HepG2 (cell line): ENCODE measurements around the gene FLOT2. TPM values are rescaled to one million over a fixed set of nuclear protein-coding genes. Genes with fewer than 3 reads are reported as not detected.

Source experiments
- AHR ChIP-seq: IDR thresholded peaks from 2 replicates; pipeline ENCODE4 v1.6.1; 2018; ENCODE audit warnings: missing genetic modification reagents, missing compliant biosample characterization
- ATF7-NPFF ChIP-seq: sonication (generic); formaldehyde crosslinking; IDR thresholded peaks from 2 replicates; pipeline ENCODE4 v1.8.1; 2023; ENCODE audit warnings: mild to moderate bottlenecking, low read depth, missing genetic modification reagents, moderate library complexity
- BCL6 ChIP-seq: IDR thresholded peaks from 2 replicates; pipeline ENCODE4 v1.6.1; 2016; ENCODE audit warnings: missing genetic modification reagents, missing compliant biosample characterization
- CC2D1A ChIP-seq: sonication (generic); formaldehyde crosslinking; IDR thresholded peaks from 2 replicates; pipeline ENCODE4 v1.8.1; 2023; ENCODE audit warnings: mild to moderate bottlenecking, missing genetic modification reagents
- EEA1 ChIP-seq: sonication (generic); formaldehyde crosslinking; IDR thresholded peaks from 2 replicates; pipeline ENCODE4 v1.5.1; 2020; ENCODE audit warnings: mild to moderate bottlenecking, missing genetic modification reagents, borderline replicate concordance
- ELK4 ChIP-seq: sonication (generic); formaldehyde crosslinking; IDR thresholded peaks from 2 replicates; pipeline ENCODE4 v1.9.0; 2021; ENCODE audit warnings: missing genetic modification reagents, borderline replicate concordance
- FOSL2 ChIP-seq: sonication (generic); formaldehyde crosslinking; IDR thresholded peaks from 2 replicates; pipeline ENCODE4 v1.4.0; 2020; ENCODE audit warnings: missing genetic modification reagents
- GFI1 ChIP-seq: sonication (generic); formaldehyde crosslinking; IDR thresholded peaks from 2 replicates; pipeline ENCODE4 v1.5.0; 2020; ENCODE audit warnings: missing genetic modification reagents, mild to moderate bottlenecking, borderline replicate concordance
- MED1 ChIP-seq: sonication (generic); formaldehyde crosslinking; IDR thresholded peaks from 2 replicates; pipeline ENCODE4 v1.4.0; 2020; ENCODE audit warnings: missing genetic modification reagents
- NCOR1 ChIP-seq: fragments of 200-600 bp; sonication (generic); IDR thresholded peaks from 2 replicates; pipeline ENCODE4 v1.7.0; 2017; ENCODE audit warnings: antibody characterized with exemption, low read length, borderline replicate concordance
- PLRG1 ChIP-seq: fragments of 450-650 bp; conservative IDR thresholded peaks from 2 replicates; pipeline ENCODE4 v1.6.1; 2016
- RAD51 ChIP-seq: fragments of 450-650 bp; IDR thresholded peaks from 2 replicates; pipeline ENCODE4 v1.6.1; 2016; ENCODE audit warnings: borderline replicate concordance
- SIN3A ChIP-seq: IDR thresholded peaks from 2 replicates; pipeline ENCODE4 v1.6.1; 2011; ENCODE audit warnings: low read depth, mild to moderate bottlenecking, control low read depth, low read length, borderline replicate concordance
- SMARCC2 ChIP-seq: fragments of 450-650 bp; IDR thresholded peaks from 2 replicates; pipeline ENCODE4 v1.6.1; 2017; ENCODE audit warnings: antibody characterized with exemption, mild to moderate bottlenecking
- SNAI1 ChIP-seq: sonication (generic); formaldehyde crosslinking; IDR thresholded peaks from 2 replicates; pipeline ENCODE4 v1.5.0; 2020; ENCODE audit warnings: mild to moderate bottlenecking, missing genetic modification reagents, borderline replicate concordance
- SOX5 ChIP-seq: IDR thresholded peaks from 2 replicates; pipeline ENCODE4 v1.6.1; 2016; ENCODE audit warnings: borderline replicate concordance
- SUZ12 ChIP-seq: fragments of 150-350 bp; IDR thresholded peaks from 2 replicates; pipeline ENCODE4 v1.6.1; 2014; ENCODE audit warnings: low read depth, low read length
- TARDBP ChIP-seq: sonication (generic); formaldehyde crosslinking; IDR thresholded peaks from 2 replicates; pipeline ENCODE4 v1.8.0; 2022; ENCODE audit warnings: mild to moderate bottlenecking, missing genetic modification reagents
- ZBTB20 ChIP-seq: sonication (generic); formaldehyde crosslinking; IDR thresholded peaks from 2 replicates; pipeline ENCODE4 v1.8.1; 2023; ENCODE audit warnings: missing genetic modification reagents, low read depth, mild to moderate bottlenecking, borderline replicate concordance
- ZNF136 ChIP-seq: sonication (generic); formaldehyde crosslinking; IDR thresholded peaks from 2 replicates; pipeline ENCODE4 v1.8.1; 2022; ENCODE audit warnings: low read depth, mild to moderate bottlenecking, moderate library complexity, missing genetic modification reagents
- ZNF557 ChIP-seq: sonication (generic); formaldehyde crosslinking; IDR thresholded peaks from 2 replicates; pipeline ENCODE4 v1.4.0; 2020; ENCODE audit warnings: missing genetic modification reagents
- ZNF614 ChIP-seq: IDR thresholded peaks from 2 replicates; pipeline ENCODE4 v1.6.1; 2018; ENCODE audit warnings: missing biosample characterization, missing genetic modification reagents, inconsistent platforms, borderline replicate concordance
- polyA plus RNA-seq, 8 experiments: library from polyadenylated mRNA; depleted of rRNA in 3 of 8; stranded (reverse) in 7 of 8; unstranded in 1 of 8; fragments of >200 nt; fragmentation: Illumina TruSeq in 4 of 8; extraction: Trizol in 4 of 8; gene quantifications; 2 replicates each; pipeline versions ENCODE4 v1.2.1 to v1.2.3, GENCODE V29; 2011 to 2016; ENCODE audit warnings: low read depth in 4 of 8, missing spikeins in 1 of 8, mixed read lengths in 1 of 8; ENCODE audit not compliant: insufficient read depth in 1 of 8
- total RNA-seq, 5 experiments: library from RNA; depleted of rRNA; stranded (reverse); fragments of >200 nt; fragmentation: Illumina TruSeq; extraction: Trizol; gene quantifications; 2 replicates each; pipeline ENCODE4 v1.2.3, GENCODE V29; 2016; ENCODE audit warnings: low read depth in 1 of 5
- TF ChIP-seq, protein P1 (sequence below): sonication (generic); formaldehyde crosslinking; IDR thresholded peaks from 2 replicates; pipeline ENCODE4 v1.4.0; 2020; ENCODE audit warnings: missing genetic modification reagents
- TF ChIP-seq, protein P2 (sequence below): IDR thresholded peaks from 2 replicates; pipeline ENCODE4 v1.6.1; 2016; ENCODE audit warnings: low read depth, control low read depth

Gene FLOT2
- total and polyA plus RNA-seq, 2 of the 13 experiments (the other 11 are each of a cell fraction or from before 2014, with no cell fraction given): 54.3 to 54.5 TPM

DNA sequence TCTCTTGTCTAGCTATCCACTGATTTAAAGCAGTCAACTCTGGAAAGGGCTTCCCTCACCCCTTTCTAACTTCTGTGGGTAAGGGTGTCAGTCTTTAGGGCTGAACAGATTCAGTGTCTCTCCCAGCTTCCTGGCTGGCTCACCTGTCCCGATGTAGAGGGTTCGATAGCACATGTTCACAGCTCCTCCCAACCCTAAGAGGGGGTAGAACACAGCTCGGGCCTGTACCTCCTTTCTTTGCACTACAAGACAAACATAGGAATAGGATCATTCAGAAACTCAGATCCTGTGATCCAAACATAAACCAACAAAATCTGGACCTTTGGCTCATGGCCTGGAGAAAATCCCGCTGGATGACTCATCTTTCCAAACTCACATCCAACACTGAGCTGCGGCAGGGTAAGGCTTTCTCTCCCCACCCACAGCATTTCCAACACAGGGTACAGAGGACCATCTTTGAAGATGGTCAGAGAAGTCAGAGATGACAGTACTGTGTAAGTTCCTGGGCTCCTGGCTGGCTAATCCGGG, 11.2 kb upstream of the FLOT2 start (continued):
- TF ChIP-seq, protein P1, sequence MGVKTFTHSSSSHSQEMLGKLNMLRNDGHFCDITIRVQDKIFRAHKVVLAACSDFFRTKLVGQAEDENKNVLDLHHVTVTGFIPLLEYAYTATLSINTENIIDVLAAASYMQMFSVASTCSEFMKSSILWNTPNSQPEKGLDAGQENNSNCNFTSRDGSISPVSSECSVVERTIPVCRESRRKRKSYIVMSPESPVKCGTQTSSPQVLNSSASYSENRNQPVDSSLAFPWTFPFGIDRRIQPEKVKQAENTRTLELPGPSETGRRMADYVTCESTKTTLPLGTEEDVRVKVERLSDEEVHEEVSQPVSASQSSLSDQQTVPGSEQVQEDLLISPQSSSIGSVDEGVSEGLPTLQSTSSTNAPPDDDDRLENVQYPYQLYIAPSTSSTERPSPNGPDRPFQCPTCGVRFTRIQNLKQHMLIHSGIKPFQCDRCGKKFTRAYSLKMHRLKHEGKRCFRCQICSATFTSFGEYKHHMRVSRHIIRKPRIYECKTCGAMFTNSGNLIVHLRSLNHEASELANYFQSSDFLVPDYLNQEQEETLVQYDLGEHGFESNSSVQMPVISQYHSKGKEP (CRISPR knock-in tag): no peak
- TF ChIP-seq EEA1 (CRISPR knock-in tag) (no peak), MED1 (CRISPR knock-in tag) (0 out of 2 replicates have a peak, but pooled peaks have one; percentile 26), RAD51 (no peak), SOX5 (CRISPR knock-in tag) (peak; percentile 45; the same call in 1 of the 2 replicates), NCOR1 (no peak), SMARCC2 (no peak), ATF7-NPFF (no peak), CC2D1A (CRISPR knock-in tag) (0 out of 2 replicates have a peak, but pooled peaks have one; percentile 41), ZNF614 (CRISPR knock-in tag) (0 out of 2 replicates have a peak, but pooled peaks have one; percentile 47), FOSL2 (CRISPR knock-in tag) (peak; percentile 97), GFI1 (CRISPR knock-in tag) (peak; percentile 90), AHR (CRISPR knock-in tag) (no peak), ZBTB20 (CRISPR knock-in tag) (0 out of 2 replicates have a peak, but pooled peaks have one; percentile 28), SNAI1 (no peak), ELK4 (CRISPR knock-in tag) (no peak), ZNF557 (CRISPR knock-in tag) (no peak), ZNF136 (CRISPR knock-in tag) (0 out of 2 replicates have a peak, but pooled peaks have one; percentile 37), SIN3A (no peak), SUZ12 (no peak), PLRG1 (no peak), BCL6 (CRISPR knock-in tag) (no peak), TARDBP (CRISPR knock-in tag) (no peak)
- TF ChIP-seq, protein P2, sequence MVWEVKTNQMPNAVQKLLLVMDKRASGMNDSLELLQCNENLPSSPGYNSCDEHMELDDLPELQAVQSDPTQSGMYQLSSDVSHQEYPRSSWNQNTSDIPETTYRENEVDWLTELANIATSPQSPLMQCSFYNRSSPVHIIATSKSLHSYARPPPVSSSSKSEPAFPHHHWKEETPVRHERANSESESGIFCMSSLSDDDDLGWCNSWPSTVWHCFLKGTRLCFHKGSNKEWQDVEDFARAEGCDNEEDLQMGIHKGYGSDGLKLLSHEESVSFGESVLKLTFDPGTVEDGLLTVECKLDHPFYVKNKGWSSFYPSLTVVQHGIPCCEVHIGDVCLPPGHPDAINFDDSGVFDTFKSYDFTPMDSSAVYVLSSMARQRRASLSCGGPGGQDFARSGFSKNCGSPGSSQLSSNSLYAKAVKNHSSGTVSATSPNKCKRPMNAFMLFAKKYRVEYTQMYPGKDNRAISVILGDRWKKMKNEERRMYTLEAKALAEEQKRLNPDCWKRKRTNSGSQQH (CRISPR knock-in tag): 0 out of 2 replicates have a peak, but pooled peaks have one; percentile 43
